ENCODE data around the gene ELK3.

Gene ELK3

GRCh38 chr12:96237035-96237434, 42.9 kb downstream of the ELK3 start:
- no peak for DNase-seq

- peak; percentile 74 for DNase-seq
These were observed 43.4 kb downstream of the ELK3 start for GRCh38 chr12:96237465-96238077.

DNA sequence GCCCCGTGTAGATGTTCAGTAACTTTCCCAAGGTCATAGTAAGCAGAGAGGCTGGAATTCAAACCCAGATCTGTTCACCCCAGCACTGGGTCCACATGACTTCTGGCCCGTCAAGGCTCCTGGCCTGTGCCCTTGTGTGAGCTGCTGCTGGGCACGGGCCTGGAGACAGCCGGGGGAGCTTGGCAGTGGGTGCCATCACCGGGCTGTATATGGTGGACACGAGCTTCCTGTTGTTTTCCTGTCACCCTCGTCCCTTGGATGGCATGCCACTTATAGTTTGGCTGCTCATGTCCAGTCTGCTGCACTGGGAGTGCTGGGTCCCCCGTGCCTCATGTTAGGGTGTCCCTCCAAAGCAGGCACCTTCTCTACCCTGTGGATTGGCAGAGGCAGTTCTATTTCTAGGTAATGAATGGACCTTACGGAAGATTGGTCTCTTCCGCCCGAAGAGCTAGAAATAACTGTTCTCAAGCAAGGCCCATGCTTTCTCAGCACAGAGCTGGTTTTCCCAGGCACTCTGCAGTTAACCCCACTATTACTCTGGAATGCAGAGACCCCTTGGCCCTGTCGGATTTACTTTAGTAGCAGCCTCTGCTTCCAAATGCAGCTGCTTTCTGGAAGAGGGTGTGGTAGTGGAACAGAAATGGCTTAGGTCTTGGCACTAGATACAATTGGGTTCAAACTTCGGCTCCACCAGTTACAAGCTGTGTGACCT, 44.3 kb downstream of the ELK3 start:
- DNase-seq = no peak

- no peak for DNase-seq
These were observed 45.8 kb downstream of the ELK3 start for GRCh38 chr12:96239711-96240635.

DNA sequence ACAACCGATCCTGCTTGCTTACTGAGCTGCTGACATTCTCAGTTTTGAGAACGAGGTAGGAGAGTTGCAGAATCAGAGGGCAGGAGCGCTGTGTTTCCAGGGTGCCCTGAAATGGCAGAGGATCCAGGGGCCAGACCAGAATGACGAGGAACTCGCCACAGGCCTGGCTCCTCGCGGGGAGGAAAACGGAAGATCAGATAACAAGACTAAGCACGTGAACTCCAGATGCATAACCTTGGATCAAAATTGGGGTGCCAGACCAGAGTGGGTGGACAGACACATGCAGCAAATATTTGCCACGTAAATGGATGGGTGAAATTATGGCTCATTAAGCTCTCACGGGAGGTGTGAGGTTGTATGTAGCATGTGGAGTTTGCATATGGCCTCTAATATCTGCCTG, 46.5 kb downstream of the ELK3 start:
- no peak for DNase-seq

GRCh38 chr12:96241431-96241830, 47.3 kb downstream of the ELK3 start:
- no peak for DNase-seq

DNA sequence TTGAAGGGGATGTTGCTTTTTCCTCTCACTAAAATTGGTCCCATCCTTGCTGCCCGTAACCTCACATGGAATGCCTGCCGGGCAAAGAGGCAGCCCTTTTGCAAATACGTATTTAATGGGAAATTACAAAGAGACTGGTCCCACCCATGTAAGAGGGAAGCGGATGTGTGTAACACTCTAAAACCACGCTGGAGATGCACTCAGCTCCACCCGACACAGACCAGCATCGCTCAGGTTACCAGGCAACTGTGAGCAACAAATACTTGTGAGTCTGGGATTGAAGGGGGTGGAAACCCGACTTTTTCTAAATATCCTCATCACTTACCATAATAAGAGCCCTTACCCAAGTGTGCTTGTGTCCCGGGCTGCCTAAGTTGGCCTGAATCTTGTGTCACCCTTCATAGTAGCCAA, 47.7 kb downstream of the ELK3 start:
- peak; percentile 65 for DNase-seq

- DNase-seq = no peak
These were observed 48.4 kb downstream of the ELK3 start for GRCh38 chr12:96242597-96242996.

DNA sequence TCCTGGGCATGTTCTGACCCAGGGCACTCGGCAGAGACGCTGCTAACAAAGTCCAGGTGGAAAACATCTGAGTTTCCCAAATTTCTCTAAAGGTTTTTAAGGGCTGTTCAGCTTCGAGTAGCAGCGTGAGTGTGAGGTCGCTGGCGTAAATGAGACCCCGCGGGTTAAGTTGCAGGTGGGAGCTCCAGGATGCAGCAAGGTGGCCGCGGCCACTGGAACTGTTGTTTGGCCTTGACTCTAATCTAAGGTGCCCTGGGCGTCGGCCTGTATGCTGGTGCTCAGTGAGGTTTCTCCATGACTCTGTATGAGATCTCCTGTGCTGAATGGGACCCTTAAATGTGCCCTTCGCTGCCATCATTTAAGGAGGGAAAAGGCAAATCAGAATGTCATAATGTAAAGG, 50.7 kb downstream of the ELK3 start:
- DNase-seq = no peak

GRCh38 chr12:96246926-96247505, 52.8 kb downstream of the ELK3 start:
- DNase-seq = no peak

DNA sequence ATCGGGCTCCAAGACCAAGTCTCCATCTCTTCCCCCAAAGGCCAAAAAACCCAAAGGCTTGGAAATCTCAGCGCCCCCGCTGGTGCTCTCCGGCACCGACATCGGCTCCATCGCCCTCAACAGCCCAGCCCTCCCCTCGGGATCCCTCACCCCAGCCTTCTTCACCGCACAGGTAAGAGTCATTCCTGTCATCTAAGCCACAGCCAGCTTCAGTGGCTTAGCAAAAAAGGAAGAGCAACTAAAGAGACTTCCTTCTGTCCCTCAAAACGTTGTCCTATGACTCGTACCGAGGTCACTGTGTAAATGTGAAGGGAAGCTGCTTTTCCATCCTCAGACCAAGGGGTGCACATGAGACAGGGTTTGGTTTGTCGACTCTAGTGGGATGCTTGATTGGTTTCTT, 53.4 kb downstream of the ELK3 start:
- DNase-seq = no peak

DNA sequence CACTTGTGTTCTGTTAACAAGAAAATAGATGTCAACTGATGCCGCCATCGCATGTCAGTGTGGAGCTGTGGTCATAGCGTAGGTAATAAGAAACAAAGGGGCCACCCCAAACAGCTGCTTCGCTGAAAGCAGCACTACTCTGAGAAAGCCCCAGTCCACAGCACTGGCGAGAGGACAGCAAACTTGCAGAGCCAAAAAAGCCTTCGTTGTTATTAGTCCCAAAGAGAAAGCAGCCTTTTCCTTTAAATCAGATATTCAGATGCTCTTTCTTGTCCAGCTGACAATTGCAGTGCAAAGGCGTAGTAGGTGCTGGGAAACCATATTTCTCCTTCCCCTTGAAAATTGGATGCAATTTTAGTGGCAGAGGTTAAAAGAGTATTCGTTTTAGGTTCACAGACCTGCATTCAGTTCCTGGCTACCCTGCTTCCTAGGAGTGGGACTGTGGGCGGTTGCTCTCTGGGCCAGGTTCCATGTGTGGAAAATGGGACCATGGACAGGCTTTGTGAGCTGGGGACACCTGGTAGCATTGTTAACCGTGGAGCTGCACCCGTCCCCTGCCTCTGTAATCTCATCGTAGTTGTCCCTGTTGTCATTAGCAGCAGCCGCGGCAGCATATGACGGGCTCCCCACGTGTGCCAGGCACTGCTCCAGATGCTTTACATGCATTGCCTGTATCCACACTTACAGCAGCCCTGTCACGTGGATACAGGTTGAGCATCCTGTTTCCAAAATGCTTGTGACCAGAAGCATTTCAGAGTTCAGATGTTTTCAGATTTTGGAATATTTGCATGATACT, 54.2 kb downstream of the ELK3 start:
- DNase-seq = no peak

DNA sequence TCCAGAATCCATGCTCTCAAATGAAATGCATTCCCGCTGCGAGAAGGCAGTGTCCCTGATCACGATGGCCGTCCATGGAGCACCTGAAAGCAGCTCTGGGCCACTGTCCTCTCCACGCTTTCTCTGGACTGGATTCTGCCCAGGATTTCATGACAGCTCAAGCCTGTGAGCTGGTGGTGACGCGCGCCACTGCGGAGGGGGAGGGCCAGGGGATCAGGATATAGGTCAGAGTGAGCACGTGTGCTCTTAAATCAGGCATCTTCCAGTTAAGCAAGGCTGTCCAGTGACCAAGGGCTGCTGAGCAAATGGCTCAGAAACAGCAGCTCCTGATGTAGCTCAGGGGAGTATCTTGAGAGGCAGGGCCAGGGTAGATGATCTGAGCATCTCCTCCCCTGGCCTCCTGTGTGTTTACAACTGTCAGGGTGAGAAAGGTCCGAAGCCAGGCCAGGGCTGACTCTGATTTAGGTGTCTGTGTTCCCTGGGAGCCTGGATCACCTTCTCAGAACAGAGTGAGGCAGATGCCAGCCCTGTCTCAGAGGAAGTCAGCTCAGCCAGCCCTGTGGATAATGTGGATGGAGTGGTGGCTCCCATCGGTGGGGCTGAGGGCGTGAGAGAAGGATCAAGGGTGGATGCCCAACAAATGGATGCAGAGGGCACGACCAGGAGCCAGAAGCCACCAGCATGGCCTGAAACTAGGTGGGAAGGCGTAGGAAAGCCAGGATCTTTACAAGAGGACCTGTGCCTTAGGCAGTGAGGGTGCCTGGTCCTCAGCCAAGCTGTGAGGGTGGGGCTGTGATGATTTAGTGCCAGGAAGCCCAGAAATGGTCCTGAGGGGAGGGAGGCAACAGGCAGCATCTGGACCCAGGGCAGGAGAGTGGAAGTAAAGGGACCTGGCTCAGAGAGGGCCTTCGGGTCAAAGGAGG, 55.3 kb downstream of the ELK3 start:
- no peak for DNase-seq

GRCh38 chr12:96250119-96250685, 56.0 kb downstream of the ELK3 start:
- no peak for DNase-seq

DNA sequence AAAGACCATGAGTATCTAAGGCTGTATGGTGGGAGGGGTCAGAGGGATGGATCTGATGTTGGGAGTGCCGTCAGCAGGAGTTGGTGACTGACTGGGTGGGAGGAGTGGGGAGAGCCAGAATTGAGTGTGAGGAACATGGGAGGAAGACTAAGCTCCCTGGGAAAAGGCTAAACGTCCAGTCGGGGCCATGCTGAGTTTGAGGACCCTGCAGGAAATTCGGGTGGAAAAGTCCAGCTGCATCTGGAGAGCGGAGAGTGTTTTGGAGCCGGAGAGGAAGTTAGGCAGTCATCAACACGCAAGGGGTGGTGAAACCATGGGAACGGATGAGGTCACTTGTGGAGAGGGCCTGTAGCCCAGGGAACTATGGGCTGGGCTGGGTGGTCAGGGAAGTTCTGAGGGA, 60.9 kb downstream of the ELK3 start:
- DNase-seq = no peak

DNA sequence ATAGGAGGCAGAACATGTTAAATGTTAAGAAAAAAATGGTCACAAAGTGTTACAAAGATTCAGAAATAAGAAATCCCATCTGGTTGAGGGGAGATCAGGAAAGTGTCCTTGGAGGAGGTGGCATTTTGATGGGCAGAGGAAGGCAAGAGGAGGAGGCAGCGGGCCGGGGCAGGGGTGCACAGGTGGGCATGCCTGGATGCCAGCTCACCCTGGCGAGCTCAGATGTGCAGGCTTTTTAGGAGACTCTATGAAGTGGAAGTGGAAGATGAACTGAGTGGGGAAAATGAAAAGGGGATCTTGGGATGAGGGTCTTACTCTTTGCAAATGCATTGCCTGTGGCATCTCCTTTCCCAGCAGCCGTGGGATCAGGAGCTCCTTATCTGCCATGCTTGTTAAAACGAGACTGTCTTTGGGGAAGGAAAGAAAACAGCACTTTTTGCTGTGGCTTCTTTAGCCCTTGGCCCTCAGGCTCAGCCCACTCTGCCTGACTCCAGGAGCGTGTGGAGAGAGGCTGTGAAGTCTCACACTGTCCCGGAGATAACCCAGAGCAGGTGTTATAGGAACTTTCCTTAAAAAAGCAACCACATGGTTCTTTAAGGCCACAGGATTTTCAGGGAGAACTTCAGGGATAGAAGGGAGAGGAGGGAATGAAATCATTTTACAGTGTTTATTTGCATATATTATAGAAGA, 62.6 kb downstream of the ELK3 start:
- DNase-seq = no peak

DNA sequence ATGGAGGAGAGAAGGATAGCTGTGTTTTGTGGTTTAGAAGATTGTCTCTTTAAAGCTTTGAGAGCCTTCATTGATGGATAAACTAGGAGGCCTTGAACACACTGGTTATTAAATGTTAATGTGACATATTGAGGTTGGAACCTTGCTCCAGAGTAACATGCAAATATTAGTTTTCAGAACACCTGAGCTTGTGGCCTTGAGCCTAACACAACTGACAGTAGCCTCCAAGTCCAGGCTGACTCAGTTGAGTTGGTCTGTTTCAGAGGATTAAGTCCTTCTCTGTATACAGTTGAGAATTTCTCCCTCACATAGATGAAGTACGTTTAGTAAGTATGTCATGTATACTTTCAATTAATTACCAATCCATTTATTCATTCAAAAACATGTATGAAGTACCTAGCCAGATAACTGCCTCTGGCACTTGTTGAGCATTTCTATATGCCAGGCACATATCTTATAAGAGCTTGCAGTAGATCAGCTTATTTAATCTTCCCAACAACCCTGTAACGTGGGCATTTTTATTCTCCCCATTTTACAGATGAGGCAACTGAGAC, 63.5 kb downstream of the ELK3 start:
- no peak for DNase-seq

DNA sequence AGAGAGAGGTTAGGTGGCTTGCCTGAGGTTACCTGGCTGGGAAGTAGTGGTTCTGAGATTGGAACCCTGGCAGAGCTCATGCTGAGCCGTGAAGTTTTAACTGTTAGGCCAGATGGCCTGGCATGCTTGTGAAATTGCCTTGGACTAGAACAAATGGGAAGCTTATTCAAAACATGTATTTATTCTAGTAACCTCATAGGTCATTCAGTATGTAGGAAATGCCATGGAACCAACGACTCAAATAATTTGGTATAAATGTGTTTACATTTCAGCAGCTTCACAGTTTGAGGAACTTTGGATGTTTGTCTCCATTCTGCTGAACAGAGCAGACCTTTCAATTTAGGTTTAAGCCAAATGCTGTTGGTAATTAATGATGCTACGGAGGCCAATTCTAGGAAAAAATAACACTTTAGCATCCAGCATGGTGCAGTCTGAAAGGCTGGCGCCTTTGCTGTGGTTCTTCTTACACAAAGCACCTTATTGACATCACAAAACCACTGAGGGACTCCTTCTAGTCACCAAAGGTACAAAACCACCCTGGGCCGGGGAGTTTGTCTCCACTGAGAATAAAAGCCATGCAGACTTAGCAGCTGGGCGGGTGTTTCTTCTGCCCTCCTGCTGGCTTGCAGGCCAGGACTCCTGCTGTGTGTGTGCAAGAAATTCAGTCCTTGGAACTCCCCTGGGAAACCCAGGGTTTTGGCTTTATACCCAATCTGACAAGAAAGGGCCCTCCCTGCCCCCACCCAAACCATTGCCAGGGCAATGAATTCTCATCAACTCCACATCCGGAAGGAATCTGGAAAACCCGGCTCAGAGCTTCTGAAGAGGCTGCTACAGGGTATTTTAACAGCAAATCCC, 64.2 kb downstream of the ELK3 start:
- no peak for DNase-seq

DNA sequence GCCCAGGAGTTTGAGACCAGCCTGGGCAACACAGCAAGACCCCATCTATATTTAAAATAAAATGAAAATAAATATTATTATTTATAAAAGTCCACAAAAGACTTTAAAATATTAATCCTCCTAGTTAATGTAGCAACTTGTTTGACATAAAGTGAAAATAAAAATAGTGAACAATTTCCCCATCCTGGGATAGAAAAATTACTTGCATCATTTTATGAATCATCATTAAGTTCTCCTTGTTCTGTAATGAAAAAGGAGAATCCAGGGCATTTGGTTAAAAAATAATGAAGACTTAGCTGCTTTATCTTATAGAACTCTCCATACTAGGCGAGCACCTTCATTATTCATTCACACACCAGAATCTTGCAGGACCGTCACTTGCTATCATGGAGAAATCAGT, 66.1 kb downstream of the ELK3 start:
- DNase-seq = no peak
